DOHH2 (cell line): ENCODE data around the gene SP2.

ENCODE experiments used
- EZH2phosphoT487 ChIP-seq: fragments of 200-600 bp; sonication (generic); IDR thresholded peaks from 2 replicates; pipeline ENCODE4 v1.6.1; 2017; ENCODE audit warnings: borderline replicate concordance, mild to moderate bottlenecking, antibody characterized with exemption, low read length, moderate library complexity, mixed read lengths
- TF ChIP-seq, protein P1 (sequence below): fragments of 200-600 bp; sonication (generic); IDR thresholded peaks from one replicate; pipeline ENCODE4 v1.5.1; 2014; ENCODE audit warnings: antibody characterized with exemption, mild to moderate bottlenecking, low read depth, low read length; ENCODE audit not compliant: poor library complexity, severe bottlenecking

DNA sequence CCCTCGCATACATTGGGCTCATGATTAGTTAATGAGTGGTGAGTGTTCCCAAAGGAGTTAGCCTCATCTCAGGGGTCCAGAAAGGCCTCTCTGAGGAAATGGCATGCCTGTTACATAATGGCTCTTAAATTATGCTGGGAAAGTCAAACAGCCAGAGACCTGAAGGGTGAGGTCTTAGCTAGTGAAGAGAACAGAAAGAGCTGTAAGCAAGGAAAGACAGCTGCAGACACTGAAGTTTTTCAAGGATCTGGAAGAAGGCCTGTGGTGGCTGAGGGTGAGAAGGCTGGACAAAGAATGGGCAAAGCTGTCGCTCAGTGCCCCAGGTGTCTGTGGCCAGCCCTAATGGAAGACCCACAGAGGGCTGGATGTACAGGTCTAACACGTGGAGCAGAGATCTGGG, 10.4 kb downstream of the SP2 start:
- TF ChIP-seq, protein P1, sequence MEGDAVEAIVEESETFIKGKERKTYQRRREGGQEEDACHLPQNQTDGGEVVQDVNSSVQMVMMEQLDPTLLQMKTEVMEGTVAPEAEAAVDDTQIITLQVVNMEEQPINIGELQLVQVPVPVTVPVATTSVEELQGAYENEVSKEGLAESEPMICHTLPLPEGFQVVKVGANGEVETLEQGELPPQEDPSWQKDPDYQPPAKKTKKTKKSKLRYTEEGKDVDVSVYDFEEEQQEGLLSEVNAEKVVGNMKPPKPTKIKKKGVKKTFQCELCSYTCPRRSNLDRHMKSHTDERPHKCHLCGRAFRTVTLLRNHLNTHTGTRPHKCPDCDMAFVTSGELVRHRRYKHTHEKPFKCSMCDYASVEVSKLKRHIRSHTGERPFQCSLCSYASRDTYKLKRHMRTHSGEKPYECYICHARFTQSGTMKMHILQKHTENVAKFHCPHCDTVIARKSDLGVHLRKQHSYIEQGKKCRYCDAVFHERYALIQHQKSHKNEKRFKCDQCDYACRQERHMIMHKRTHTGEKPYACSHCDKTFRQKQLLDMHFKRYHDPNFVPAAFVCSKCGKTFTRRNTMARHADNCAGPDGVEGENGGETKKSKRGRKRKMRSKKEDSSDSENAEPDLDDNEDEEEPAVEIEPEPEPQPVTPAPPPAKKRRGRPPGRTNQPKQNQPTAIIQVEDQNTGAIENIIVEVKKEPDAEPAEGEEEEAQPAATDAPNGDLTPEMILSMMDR: no peak
- TF ChIP-seq EZH2phosphoT487: no peak
